ENCODE results near the gene OSGIN1. TPM values are rescaled to one million over a fixed set of nuclear protein-coding genes. Genes with fewer than 3 reads are reported as not detected.

OSGIN1 gene
- total RNA-seq, 1 experiment from 2014 or later: 14.5 TPM

DNA sequence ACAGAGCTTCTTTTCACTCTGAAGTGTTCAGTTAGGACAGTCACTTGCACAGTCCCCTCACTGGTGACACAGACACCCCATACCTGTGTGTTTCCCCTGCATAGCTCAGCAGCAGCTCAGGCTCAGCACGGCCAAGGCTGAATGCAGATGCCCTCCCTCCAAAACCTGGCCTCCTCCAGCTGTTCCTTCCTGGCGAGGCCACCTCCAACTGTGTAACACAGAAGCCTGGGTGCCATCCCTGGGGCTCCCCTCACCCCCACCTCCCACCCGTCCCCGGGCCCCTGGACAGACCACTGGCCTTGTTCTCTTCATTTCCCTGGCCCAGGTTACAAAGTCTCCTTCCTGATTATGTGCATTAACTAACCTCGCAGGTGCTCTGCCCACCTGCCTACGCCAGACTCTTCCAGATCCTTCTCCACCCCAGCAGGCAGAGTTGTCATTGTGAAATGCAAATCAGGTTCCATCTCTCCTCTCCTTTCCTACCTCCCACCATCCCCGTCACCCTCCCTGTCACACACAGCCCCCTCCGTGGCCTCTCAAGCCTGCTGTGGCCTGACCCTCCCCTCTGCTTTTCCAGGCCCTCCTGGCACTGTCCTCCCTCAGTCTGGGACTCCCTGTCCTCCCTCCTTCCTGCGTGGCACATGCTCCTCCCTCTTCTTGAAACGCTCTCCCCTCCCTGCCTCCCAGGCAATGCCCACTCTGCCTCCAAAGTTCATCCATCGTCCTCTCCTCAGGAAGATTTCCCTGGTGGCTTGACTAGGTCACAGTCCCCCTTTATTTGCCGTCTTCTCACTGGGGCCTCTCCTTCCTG lies 27.7 kb upstream of the OSGIN1 start:
- in situ Hi-C loops (cut with HindIII; ENCODE audit: low sequenced_read_pairs): no loop called here
- no peak for DNase-seq (ENCODE audit: low spot score)

DNA sequence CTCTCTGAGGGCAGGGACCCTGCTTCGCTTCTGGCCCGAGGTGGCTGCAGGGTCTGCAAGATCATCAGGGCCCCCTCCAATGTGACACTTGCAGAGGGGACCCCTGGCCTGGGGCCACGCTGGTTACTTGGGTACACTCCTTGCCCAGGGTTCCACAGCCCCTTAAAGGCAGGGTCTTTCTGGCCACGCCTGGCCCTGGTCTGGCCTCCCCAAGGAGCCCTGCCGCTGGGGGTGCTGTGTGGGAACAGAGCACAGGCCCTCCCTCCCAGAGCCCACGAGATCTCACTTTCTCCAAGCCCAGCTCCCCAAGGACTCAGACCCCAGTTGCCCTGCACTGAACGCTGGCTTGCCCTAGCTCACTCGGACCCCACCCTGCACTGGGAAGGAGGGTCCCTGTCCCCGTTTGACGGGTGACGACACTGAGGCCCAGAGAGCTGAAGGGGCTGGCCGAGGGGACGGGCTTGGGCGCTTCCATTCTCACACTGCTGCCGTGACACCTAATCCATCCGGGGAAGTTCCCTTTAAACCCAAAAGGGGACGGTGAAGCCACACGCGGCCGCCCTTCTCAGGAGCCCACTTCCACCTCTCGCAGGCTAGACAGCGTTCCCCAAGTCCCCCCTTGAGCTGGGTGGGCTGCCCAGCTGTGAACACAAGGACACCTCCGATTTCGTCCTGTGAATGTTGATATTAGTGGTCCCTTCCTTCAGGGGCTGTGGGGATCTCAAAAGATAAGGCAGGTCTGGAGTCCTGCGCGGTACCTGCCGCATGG lies 26.9 kb upstream of the OSGIN1 start:
- no peak for DNase-seq (ENCODE audit: low spot score)
- in situ Hi-C loops (cut with HindIII; ENCODE audit: low sequenced_read_pairs): no loop called here

DNA sequence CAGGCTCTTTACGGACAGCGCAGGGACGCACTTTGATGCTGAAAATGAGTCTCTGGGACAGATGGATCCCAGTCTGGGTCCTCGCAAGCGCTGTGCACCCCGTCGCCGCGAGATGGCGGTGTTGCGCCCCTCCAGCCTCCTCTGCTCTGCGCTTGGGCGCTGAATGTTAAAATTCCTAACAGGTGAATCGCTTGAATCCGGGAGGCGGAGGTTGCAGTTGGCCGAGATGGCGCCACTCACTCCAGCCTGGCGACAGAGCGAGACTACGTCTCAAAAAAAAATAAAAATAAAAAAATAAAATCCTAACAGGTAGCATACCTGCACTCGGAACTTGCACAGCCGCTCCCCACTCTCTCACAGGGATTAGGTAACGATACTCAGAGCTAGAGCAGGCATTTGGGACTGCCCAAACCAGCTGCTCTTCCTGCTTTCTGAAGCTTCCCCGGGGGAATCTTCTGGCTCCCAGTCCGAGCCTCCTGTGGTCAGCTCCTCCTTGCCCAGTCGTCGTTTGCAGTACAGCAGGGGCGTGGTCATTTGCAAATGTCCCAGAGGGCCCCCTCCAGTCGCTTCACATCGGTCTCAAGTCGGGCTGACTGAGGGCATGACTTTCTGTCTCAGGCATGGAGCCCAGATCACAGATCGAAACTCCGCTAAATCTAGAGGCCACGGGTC lies 26.2 kb upstream of the OSGIN1 start:
- DNase-seq (ENCODE audit: low spot score): peak; percentile 84
- in situ Hi-C loops (cut with HindIII; ENCODE audit: low sequenced_read_pairs): no loop called here

DNA sequence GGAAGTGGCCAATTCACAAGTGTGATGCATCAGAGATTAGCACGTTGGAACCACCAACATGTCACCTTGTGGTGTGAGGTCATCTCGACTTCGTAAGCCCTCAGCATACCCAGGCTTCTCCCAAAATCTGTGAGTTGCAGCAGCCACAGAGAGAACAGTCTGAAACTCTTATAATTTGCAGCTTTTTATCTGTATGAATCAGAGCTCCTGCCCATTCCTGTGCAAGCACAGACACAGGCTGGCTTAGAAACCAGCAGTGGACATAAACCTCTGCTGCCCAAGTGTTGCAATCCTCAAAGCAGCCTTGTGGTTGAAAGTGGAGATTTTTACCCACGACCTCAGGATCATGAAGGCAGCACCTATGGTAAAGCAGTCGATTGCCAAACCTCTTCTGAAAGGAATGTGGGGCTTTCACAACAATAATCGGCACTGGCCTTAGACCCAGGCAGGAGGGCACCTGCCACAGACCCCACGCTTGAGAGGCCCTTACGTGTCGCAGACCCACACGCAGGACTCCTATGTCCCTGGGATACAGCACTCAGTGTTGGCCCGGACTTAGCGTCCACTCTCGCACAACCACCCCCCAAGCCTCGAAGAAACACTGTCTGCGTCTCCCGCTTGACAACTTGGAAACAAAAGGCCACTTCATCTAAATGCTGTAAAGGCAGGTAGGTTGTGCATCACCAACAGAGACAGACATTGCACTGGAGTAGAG lies 24.5 kb upstream of the OSGIN1 start:
- in situ Hi-C loops (cut with HindIII; ENCODE audit: low sequenced_read_pairs): no loop called here
- no peak for DNase-seq (ENCODE audit: low spot score)

DNA sequence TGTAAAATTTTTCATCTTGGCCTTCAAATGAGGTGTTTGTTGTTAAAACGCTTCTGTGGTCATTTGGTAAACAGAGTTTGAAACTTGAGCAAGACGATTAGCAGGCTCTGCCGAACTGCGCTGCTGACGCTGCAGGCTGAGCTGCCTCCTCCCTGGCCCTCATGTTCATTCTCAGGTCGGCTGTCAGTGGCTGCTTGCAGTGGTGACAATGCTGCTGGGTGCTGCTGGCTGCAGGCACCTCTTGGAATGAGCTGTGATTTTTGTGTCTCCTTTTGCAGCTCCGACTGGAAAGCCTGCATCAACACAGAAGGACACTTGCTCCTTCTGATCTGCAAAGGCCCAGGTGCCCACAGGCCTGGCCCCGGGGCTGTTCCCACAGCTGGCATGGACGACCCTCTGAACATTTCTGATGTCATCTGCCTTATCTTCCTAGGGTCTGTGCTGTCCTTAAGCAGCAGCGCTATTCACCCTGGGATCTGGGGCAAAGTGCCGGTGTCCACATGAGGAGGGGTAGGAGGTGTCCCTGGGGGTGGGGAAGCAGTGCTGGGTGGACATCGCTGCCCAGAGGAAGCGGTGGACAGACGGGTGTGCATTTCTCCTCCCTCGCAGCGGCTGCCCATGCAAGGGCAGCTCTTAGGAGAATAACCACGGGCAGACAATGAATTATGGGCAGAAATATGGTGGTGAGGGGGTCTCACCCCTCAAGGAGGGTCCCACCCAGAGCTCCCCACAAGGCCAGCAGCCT lies 23.1 kb upstream of the OSGIN1 start:
- in situ Hi-C loops (cut with HindIII; ENCODE audit: low sequenced_read_pairs): no loop called here

DNA sequence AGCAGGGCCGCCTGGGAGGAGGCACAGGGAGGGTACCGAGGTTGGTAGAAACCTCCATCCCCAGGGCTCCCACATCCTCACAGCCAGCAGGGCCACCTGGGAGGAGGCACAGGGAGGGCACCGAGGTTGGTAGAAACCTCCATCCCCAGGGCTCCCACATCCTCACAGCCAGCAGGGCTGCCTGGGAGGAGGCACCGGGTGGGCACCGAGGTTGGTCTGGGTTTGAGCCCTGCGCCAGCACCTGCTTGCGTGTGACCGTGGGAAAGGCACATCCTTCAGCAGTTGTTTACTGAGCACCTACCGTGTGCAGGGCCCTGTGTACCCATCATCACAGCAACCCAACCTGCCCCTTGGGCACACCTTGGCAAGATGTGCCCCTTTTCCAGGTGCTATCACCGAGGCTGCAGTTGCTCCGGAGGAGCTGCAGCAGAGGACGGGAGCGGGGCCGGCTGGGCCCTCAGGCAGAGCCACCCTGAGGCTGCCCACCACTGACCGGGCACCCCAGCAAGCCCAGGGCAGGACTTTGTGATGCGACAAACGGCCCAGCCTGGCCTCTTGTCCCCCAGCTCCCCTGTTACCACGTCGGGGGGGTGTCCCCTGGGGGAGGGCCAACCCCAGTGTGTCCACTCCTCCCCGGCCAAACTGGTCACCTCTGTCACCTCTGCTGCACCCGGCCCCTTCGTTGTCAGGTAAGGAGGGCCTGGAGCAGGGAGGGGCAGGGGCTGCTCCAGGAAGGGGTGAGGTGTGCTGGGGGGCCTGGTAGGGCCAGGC lies 22.1 kb upstream of the OSGIN1 start:
- in situ Hi-C loops (cut with HindIII; ENCODE audit: low sequenced_read_pairs): no loop called here
- no peak for DNase-seq (ENCODE audit: low spot score)

More for the DNA sequence above, 23.1 kb upstream of the OSGIN1 start:
- no peak for DNase-seq (ENCODE audit: low spot score)

DNA sequence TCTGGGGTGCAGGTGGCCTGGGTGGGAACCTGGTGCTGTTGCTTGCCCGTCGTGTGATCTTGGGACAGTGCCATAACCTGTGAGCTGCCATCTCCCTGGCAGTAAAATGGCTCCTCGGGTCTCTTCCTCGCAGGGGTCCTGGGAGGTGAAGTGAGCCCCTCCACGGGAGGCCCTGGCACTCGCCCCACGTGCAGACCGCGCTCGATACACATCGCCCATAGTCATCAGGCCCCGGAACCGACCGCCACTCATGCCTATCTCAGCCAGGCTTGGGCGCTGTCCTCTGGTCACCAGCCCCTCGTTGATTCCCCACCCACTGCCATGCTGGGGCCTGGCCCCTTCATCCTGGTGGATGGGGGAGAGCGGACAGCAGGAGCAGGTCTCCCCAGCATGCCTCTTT lies 21.5 kb upstream of the OSGIN1 start:
- in situ Hi-C loops (cut with HindIII; ENCODE audit: low sequenced_read_pairs): no loop called here
- DNase-seq (ENCODE audit: low spot score): no peak

DNA sequence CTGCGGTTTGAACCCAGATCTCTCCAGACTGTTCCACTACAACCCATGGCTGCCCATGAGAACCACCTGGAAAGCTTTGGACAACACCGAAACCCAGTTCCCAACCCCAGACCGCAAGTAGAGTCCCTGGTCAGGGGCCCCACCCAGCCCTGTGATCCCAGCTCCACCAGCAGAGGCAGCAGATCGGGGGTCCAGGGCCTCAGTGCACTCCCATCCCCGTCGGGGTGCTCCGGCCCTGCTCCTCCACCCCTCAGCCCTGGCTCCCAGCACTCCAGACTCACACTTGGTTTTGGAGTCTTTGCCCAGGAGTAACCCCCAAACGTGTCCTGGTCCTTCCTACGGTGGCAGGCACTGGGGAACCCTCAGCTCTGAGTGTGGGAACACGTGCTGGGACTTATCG lies 20.7 kb upstream of the OSGIN1 start:
- DNase-seq (ENCODE audit: low spot score): no peak
- in situ Hi-C loops (cut with HindIII; ENCODE audit: low sequenced_read_pairs): no loop called here

DNA sequence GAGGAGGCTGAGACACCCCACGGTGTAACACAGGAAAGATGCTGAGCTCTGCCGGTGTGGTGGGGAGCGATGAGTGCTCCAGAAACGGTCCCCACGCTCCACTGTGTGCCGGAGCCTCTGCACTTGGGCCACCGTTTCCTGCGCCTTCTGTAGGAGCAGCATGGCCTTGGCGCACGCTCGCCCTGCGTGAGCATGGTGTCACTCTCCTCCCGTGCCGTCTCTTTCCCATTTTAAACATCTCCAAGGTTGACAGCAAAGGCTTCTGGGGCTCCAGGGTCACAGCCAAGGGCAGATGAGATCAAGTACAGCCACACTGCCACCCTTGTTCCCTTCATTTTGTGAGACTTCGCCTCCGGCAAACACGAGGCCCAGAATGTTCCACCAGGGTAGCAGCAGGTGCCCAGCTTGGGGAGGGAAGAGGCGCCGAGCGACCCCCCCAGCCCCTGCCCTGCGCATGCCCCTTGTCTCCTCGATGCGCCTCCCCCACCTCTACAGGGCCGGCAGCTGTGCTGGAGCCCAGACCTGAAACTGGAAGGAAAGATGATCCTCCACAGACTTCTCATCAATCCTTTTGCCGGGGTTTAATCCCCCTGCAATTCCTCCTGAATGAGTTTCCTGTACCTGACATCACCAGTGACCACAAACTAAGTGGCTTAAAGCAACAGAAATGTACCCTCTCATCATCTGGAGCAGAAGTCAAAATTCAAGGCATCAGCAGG lies 19.9 kb upstream of the OSGIN1 start:
- in situ Hi-C loops (cut with HindIII; ENCODE audit: low sequenced_read_pairs): no loop called here
- no peak for DNase-seq (ENCODE audit: low spot score)

DNA sequence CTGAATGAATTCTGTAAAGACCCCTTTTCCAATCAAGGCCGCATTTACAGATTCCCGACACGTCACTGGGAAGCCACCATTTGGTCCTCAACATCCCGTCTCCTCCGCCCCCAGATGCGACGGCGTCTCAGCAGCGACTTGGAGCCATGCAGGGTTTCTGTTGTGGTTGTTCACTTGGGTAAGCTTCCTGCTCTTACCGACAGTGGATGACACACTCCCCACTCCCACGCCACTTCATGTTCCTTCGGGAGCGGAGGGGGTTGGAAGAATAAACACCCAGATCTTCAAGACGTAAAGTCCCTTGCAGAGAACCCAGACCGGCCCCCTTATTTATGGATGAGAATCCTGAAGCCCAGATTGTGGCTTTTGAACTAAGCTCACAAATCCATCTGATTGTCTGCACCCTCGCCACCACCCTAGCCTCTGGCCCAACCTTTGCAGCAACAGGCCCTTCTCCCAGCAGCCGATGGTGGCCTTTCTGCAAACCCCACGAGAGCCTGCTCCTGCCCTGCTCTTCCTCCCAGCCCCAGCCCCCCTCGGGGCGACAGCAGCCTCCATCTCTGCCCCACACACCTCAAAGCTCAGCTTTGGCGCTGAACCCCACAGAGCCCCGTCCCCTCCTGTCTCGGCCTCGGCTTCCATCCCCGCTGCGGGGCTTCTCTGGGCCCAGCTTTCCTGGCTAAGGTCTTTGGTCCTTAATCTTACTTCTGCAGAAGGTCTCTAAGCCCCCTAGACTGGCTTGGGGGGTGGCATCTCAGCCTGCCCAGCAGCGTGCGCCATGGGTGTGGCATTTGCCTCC lies 19.0 kb upstream of the OSGIN1 start:
- in situ Hi-C loops (cut with HindIII; ENCODE audit: low sequenced_read_pairs): no loop called here
- no peak for DNase-seq (ENCODE audit: low spot score)

DNA sequence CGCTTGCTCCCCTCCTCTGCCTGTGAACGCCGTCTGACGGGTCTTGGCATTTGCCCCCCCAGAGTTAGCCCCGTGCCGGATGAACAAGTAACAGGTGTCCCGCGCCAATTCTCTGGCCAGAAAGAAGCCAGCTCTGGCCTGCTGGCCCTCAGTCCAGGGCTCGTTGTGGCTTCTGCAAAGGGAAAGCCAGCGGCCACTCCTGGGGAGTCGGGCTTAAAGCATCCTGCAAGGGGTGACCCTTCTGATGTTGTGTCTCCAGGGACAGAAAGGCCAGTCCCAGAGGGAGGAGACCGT lies 18.4 kb upstream of the OSGIN1 start:
- in situ Hi-C loops (cut with HindIII; ENCODE audit: low sequenced_read_pairs): no loop called here

DNA sequence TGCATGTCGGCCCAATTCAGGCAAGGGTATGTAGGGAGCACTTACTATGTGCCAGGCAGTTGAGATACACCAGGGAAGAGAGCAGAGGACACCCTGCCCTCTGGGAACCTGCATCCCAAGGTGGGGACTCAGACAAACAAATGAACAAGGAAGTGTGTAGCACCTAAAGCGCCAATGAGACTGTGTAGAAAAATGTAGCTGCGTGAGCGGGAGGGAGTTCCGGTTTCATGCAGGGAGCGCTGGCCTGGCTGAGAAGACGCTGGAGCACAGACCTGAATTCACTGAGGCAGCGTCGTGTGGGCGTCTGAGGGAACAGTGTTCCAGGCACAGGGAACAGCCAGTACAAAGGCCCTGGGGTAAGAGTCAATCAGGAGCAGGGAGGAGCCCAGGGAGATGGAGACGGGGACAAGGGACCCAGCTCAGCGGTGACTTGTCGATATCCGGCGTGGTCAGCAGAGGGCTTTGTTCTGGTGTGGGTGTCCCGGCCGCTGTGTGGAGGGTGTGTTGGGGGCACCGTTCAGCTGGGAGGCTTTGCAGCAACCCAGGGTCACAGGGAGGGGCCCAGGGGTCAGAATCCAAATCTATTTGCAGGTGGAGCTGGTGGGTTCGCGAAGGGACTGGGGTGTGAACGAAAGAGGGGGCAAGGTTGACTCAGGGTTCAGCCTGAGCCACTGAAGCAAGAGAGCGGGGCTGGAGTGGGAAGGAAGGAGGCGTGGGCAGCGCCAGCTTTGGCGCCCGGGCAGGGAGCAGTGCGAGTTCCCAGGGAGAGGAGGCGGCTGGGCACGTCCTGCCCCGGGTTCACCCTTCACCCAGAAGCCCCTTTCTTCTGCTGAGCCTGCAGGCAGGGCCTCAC lies 17.8 kb upstream of the OSGIN1 start:
- no peak for DNase-seq (ENCODE audit: low spot score)
- in situ Hi-C loops (cut with HindIII; ENCODE audit: low sequenced_read_pairs): no loop called here

More for the DNA sequence above, 18.4 kb upstream of the OSGIN1 start:
- no peak for DNase-seq (ENCODE audit: low spot score)

DNA sequence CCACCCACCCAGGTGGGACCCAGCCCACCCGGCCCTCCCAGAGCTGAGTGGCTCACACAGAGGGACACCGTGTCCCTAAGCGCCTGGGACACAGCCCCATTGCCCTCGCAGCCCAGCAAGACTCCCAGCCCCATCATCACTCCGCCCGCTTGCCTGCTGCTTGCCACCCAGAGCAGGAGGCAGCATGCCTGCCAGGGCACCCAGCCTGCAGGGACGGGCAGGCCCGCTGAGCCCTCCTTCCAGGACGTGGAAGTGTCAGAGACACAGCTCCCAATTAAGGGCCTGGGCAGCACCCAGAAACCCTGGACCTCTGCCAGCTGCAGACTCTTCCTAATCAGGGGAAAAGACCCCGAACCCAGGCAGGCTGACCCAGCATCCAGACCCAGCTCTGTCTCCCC lies 17.2 kb upstream of the OSGIN1 start:
- in situ Hi-C loops (cut with HindIII; ENCODE audit: low sequenced_read_pairs): no loop called here
- DNase-seq (ENCODE audit: low spot score): no peak

DNA sequence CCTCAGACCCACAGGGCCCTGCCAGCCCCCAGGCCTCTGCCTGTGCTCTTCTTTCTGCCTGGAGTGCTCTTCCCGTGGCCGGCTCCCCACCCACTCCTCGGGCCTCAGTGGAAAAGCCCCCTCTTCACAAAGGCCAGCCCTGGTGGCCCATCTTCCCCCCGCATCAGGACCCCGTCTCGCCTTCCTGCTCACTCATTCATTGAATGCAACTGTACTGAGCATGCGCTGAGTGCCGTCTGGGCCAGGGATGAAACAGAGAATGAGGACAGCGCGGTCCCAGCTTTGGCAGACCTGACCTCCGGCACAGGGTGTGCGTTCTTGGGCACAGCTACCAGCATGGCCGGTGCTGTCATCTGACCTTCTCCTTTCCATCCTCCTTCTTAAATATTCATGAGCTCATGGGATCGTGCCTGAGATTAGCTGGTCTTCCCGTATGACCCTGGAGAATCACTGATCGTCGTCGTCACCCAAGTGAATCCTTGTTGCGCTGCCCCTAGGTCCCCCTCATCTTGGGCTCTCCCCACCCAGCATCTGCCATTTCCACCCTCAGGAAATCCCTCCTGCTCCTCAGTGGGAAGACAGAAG lies 16.4 kb upstream of the OSGIN1 start:
- in situ Hi-C loops (cut with HindIII; ENCODE audit: low sequenced_read_pairs): no loop called here

DNA sequence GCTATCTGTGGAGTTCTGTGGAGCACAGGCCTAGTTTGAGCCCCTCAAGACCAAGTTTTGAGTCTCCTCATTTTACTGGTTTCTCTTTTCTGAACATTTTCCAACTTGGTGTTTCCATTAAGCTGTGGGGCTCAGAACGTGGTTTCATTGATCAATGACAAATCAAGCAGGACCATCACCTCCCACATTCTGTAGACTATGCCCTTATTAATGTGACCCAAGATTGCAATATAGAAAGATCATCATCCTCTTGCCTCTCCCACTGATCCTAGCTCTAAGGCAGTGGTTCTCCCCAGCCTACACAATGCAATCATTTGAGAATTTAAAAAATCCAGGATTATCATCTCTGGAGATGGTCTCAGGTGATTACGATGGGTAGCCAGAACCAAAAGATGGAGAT lies 15.8 kb upstream of the OSGIN1 start:
- no peak for DNase-seq (ENCODE audit: low spot score)
- in situ Hi-C loops (cut with HindIII; ENCODE audit: low sequenced_read_pairs): no loop called here

More for the DNA sequence above, 16.4 kb upstream of the OSGIN1 start:
- DNase-seq (ENCODE audit: low spot score): no peak
